Nephron progenitor cell (in vitro differentiated cells): Measurements from ENCODE around the gene SIPA1.

Experiments used
- DNase-seq: peaks from one replicate; pipeline ENCODE4 v3.0.0; 2021
- H3K27ac Mint-ChIP-seq: 2 replicates; pipeline ENCODE4 v1.8.0; 2021; ENCODE audit warnings: mild to moderate bottlenecking, moderate library complexity, mixed read lengths
- H3K27me3 Mint-ChIP-seq: 2 replicates; pipeline ENCODE4 v1.8.0; 2021; ENCODE audit warnings: mild to moderate bottlenecking, low read depth, mixed read lengths; ENCODE audit not compliant: poor library complexity
- H3K36me3 Mint-ChIP-seq: 2 replicates; pipeline ENCODE4 v1.8.0; 2021; ENCODE audit warnings: low read depth, mixed read lengths
- H3K4me1 Mint-ChIP-seq: 2 replicates; pipeline ENCODE4 v1.8.0; 2021; ENCODE audit warnings: mixed read lengths
- H3K4me3 Mint-ChIP-seq: 2 replicates; pipeline ENCODE4 v1.8.0; 2021; ENCODE audit warnings: mild to moderate bottlenecking, moderate library complexity, mixed read lengths
- H3K9me3 Mint-ChIP-seq: 2 replicates; pipeline ENCODE4 v1.8.0; 2021; ENCODE audit warnings: mild to moderate bottlenecking, moderate library complexity, mixed read lengths
- CTCF ChIP-seq: fragments of 200-600 bp; sonication (generic); IDR thresholded peaks from 2 replicates; pipeline ENCODE4 v1.5.0; 2021; ENCODE audit warnings: antibody characterized with exemption

SIPA1 gene

GRCh38 chr11:65611758-65612603 is 25.9 kb upstream of the SIPA1 start:
- Mint-ChIP-seq H3K36me3 (peaks cover 30% of the 10 kb centered on the region), H3K4me3 (peak overlapping the region; percentile 82), H3K27ac (peak overlapping the region; percentile 90), H3K4me1 (peaks cover 50% of the 10 kb centered on the region), H3K9me3 (no peaks in the 10 kb centered on the region), H3K27me3 (peaks cover 9% of the 10 kb centered on the region)
- no peak for TF ChIP-seq CTCF
- DNase-seq, result no peak

GRCh38 chr11:65612691-65613090 is 25.2 kb upstream of the SIPA1 start:
- no peak overlapping the region for H3K27ac Mint-ChIP-seq
- DNase-seq, result no peak
- peaks cover 9% of the 10 kb centered on the region for H3K27me3 Mint-ChIP-seq
- H3K36me3 Mint-ChIP-seq, result peaks cover 30% of the 10 kb centered on the region
- no peak for TF ChIP-seq CTCF
- H3K4me3 Mint-ChIP-seq, result peak overlapping the region; percentile 82
- H3K9me3 Mint-ChIP-seq, result no peaks in the 10 kb centered on the region
- H3K4me1 Mint-ChIP-seq, result peaks cover 51% of the 10 kb centered on the region

DNA sequence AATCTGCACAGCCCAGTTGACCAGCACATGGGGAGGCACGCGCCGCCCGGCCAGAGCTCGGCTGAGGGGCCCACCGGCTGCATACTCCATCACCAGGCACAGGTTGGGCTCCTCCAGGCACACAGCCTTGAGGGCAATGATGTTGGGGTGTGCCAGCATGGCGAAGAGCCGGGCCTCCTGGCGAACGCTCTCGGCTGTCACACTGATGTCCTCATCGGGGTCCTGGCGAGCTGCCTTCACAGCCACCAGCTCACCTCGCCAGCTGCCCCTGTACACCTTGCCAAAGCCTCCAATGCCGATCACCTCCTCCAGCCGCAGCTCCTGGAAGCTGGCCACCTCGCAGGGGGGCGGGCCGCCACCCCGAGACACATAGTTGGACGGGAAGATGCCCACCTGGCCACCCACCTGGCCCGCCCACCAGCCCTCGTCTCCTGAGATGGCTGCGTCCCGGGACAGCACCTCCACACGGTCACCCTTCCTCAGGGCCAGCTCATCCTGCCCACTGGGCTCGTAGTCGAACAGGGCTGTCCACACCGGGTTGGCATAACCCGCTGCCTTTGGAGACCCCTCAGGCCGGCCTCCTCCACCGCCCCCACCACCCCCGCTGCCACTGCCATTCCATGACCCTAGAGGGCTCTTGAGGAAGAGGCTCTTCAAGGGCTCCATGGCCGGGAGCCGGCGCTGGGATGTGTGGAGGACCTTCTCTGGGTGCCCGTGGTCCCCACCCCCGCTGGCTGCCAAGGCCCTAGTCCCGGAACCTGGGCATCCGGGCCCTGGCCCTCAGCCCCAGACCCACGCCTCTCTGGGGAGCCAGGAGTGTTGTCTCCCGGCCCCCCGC is 24.6 kb upstream of the SIPA1 start:
- Mint-ChIP-seq H3K27ac (no peak overlapping the region), H3K9me3 (no peaks in the 10 kb centered on the region), H3K27me3 (peaks cover 9% of the 10 kb centered on the region), H3K4me1 (peaks cover 51% of the 10 kb centered on the region), H3K36me3 (peaks cover 26% of the 10 kb centered on the region), H3K4me3 (peak overlapping the region; percentile 82)
- TF ChIP-seq CTCF, result no peak
- no peak for DNase-seq

DNA sequence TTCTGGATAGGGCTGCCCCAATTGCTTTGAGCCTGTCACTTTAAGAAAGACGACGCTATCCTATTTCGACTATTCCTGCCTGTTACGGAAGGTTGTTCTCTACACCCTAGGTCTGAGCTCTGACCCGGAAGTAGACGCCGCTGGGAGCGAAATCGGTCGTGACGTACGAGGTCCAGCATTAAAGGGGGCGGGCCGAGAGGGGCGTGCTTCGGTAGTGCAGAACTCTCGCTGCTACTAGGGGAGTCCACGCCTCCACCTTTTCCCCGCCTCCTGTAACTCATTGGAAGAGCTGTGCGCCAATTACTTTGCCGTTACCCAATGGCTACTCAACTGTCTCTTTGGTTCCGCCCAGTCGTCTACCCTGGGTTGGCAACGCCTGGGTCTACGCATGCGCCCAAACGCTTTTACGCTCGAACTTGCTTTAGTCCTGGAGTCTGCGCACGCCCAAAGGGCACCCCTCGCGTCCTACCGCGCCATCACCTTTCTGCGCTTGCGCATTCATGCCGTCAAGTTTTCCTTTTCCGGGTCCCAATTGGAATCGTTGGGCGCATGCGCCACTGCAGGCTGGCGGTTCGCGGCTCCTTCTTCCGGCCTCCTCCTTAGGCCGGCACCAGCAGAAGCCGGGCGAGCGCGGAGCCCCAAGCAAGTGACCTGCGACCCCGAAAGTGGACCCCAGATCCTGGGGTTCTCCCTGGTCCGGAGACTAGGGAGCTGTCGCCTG is 22.5 kb upstream of the SIPA1 start, which contains the start of gene PCNX3:
Gene PCNX3, plus strand, starts transcription at position 548 of the 721 bp plus-strand sequence. CDS start 536 bp downstream, outside the sequence.
- no peak for TF ChIP-seq CTCF
- peak; percentile 99 for DNase-seq
- Mint-ChIP-seq H3K9me3 (no peaks in the 10 kb centered on the region), H3K27me3 (peaks cover 3% of the 10 kb centered on the region), H3K4me1 (peaks cover 39% of the 10 kb centered on the region), H3K4me3 (peak within 1 kb of the TSS; percentile 96), H3K36me3 (peaks cover 13% of the 10 kb centered on the region), H3K27ac (peak within 1 kb of the TSS; percentile 98)

DNA sequence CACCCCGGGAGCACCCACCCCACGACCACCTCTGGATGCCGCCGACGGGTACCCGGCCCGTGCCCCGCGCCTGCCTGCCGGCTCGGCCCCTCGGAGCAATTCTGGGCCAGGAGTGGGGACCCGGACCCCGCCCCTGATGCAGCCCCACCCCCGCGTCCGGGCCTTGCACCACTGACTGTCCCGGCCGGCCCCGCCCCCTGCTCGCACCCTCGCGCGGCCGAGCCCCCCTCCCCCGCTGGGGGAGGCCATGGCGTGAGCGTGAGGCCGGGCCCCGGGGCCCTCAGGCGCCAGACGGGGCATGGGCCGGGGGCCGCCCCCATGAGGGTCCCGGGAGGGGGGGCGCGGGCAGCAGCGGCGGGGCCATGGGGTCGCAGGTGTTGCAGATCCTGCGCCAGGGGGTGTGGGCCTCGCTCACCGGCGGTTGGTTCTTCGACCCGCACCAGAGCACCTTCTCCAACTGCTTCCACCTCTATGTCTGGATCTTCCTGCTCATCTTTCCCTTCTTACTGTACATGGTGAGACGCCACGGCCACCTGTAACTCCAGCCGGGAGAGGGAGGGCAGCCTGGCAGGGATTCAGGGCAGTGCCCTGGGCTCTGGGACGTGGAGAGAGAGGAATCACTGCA is 21.8 kb upstream of the SIPA1 start:
- peak overlapping the region; percentile 98 for H3K27ac Mint-ChIP-seq
- H3K4me3 Mint-ChIP-seq, result peak overlapping the region; percentile 96
- TF ChIP-seq CTCF, result no peak
- peaks cover 33% of the 10 kb centered on the region for H3K4me1 Mint-ChIP-seq
- no peaks in the 10 kb centered on the region for H3K27me3 Mint-ChIP-seq
- H3K9me3 Mint-ChIP-seq, result no peaks in the 10 kb centered on the region
- peak; percentile 79 for DNase-seq
- peaks cover 9% of the 10 kb centered on the region for H3K36me3 Mint-ChIP-seq
